ENCODE measurements around the gene GNL1.
"Not testable (repeated sequence)": the region's sequence is repeated elsewhere in the genome, so short reads cannot be mapped to it uniquely, and the experiment has no call there.

DNA sequence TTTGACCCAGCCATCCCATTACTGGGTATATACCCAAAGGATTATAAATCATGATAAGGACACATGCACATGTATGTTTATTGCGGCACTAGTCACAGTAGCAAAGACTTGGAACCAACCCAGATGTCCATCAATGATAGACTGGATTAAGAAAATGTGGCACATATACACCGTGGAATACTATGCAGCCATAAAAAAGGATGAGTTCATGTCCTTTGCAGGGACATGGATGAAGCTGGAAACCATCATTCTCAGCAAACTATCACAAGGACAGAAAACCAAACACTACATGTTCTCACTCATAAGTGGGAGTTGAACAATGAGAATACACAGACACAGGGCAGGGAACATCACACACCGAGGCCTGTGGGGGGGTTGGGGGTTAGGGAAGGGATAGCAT is 29.8 kb downstream of the GNL1 start:
- TF ChIP-seq, protein P1, sequence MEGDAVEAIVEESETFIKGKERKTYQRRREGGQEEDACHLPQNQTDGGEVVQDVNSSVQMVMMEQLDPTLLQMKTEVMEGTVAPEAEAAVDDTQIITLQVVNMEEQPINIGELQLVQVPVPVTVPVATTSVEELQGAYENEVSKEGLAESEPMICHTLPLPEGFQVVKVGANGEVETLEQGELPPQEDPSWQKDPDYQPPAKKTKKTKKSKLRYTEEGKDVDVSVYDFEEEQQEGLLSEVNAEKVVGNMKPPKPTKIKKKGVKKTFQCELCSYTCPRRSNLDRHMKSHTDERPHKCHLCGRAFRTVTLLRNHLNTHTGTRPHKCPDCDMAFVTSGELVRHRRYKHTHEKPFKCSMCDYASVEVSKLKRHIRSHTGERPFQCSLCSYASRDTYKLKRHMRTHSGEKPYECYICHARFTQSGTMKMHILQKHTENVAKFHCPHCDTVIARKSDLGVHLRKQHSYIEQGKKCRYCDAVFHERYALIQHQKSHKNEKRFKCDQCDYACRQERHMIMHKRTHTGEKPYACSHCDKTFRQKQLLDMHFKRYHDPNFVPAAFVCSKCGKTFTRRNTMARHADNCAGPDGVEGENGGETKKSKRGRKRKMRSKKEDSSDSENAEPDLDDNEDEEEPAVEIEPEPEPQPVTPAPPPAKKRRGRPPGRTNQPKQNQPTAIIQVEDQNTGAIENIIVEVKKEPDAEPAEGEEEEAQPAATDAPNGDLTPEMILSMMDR (IDR thresholded peaks at IDR 0.05; ENCODE audit: insufficient read depth, low read depth, low read length): not testable (repeated sequence)
- TF ChIP-seq EZH2 (IDR thresholded peaks at IDR 0.05; ENCODE audit: insufficient read depth, low read length): not testable (repeated sequence)

All from astrocyte (in vitro differentiated cells and primary cell).